HG03097 (cell line): ENCODE results near the gene CTSF.
"Not testable (repeated sequence)": the region's sequence is repeated elsewhere in the genome, so short reads cannot be mapped to it uniquely, and the experiment has no call there.

ENCODE experiments used
- ATAC-seq: cut with Tn5 transposase; IDR thresholded peaks from one replicate; pipeline ENCODE4 v1.9.1; 2021; ENCODE audit not compliant: unreplicated experiment, low FRiP score

Gene CTSF

DNA sequence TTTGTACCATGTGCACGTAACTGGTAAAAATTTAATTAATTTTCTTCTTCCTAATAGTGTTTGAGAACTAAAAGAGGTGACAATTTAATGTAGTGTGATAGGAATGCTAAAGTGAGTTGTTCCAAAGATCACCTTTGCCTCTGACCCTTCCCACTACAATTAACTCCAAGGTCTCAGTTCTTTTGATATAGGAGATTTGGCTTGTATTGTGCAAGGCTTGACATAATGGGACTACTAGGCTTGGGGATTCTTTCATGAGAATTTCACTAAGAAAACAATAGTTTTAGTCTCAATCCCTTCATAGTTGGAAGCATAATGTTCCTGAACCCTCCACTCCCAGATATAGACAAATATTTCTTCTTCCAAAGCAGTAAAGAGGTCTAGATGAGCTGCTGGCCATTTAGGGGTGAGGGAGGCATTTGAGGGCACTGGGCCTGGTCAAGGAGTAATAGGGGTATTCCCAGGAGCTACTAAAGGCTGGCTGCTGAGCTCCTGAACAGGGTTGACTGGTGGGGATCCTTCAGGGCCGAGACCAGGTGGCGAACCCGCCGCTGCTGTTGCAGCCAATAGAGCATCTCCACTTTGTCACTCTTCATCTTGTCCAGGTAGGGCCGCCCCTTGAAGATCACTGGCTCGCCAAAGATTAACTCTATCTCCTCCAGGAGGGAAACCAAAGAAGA is 21.7 kb upstream of the CTSF start:
- no peak for ATAC-seq

- ATAC-seq: not testable (repeated sequence)
Measured at GRCh38 chr11:66589315-66589714, 20.9 kb upstream of the CTSF start.

- ATAC-seq: no peak
Measured at GRCh38 chr11:66586136-66586535, 17.7 kb upstream of the CTSF start.

DNA sequence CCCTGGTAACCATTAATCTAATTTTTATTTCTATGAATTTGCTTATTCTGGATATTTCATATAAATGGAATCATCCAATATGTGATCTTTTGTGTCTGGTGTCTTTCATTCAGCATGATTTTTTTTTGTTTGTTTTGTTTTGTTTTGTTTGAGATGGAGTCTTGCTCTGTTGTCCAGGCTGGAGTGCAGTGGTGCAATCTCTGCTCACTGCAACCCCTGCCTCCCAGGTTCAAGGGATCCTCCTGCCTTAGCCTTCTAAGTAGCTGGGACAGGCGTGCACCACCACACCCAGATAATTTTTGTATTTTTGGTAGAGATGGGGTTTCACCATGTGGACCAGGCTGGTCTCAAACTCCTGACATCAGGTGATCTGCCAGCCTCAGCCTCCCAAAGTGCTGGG is 17.0 kb upstream of the CTSF start:
- ATAC-seq: not testable (repeated sequence)

DNA sequence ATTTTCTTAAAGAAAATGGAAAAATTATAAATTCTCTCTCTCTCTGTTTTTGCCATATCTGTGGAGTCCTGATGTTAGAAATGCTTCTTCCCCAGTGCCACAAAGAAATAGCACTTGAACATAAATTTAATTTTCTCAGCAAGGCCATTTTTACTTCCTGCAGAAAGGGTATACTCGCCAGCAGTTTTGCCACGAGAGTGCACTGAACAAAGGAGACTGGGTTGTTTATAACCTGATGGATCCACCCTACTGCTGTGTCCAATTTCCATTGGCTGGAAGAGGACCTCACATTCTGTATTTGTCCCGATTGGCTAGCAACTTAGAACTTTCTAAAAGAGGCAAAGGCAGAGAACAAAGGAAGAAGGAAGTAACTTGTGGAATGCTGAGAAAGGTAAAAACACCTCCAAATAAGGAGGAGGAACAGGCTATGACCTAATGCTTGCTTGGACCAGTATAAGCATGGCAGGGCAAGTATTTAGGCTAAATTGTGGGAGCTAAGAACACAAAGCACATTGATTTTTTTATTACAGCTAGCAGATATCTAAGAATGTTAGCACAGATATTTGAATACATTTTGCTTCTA is 14.2 kb upstream of the CTSF start:
- ATAC-seq: not testable (repeated sequence)

DNA sequence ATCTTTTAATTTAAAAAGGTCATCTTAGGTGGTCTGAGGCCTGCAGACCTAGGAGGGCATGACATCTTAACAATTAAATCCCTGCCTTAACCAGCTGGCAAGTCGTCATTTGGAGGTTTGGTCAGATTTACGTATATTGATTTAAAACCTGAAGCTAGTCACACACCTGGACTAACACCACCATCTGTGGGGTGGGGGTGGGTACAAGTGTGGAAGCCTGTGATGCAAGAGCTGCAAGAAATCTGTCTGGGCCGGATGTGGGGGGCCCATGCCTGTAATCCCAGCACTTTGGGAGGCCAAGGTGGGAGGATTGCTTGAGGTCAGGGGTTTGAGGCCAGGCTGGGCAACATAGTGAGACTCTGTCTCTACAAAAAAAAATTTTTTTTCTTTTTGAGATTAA is 12.9 kb upstream of the CTSF start:
- ATAC-seq: no peak

GRCh38 chr11:66580803-66581202 is 12.4 kb upstream of the CTSF start:
- no peak for ATAC-seq

DNA sequence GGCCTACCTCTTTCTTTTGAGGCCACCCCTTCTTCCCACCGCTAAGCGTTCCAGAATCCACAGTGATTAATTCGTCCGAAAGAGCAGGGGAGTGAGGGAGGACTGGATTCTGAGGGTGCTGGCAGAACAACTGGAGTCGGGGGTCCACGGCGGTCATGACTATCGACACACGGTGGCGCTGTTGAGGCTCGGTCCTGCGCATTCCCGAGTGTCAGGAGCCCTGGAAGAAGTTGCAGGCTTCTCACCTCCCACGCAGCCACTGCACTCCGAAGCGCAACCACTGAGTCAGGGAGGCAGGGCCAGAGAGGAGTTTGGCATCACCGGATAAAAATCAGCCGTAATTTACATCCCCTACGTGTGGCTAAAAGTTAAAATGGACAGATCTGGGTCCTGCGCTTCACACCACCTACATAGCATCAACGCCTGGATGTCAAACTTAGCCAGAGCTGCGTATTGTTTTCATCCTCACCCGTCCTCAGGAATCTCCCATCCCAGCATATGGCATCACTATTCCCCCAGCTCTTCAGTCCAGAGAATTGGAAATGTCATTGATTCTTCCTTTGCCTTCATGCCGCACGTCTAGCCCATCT is 10.7 kb upstream of the CTSF start:
- no peak for ATAC-seq

GRCh38 chr11:66570850-66571180 is 2.4 kb upstream of the CTSF start:
- ATAC-seq: no peak

- no peak for ATAC-seq
Measured at GRCh38 chr11:66570079-66570849, 1.9 kb upstream of the CTSF start.

GRCh38 chr11:66569076-66569475 is 670 bp upstream of the CTSF start:
- ATAC-seq: no peak

GRCh38 chr11:66567787-66568123 is 651 bp downstream of the CTSF start:
- ATAC-seq: no peak

GRCh38 chr11:66566221-66566620 is 2.2 kb downstream of the CTSF start:
- ATAC-seq: no peak

- ATAC-seq: no peak
Measured at GRCh38 chr11:66564984-66565383, 3.4 kb downstream of the CTSF start.

DNA sequence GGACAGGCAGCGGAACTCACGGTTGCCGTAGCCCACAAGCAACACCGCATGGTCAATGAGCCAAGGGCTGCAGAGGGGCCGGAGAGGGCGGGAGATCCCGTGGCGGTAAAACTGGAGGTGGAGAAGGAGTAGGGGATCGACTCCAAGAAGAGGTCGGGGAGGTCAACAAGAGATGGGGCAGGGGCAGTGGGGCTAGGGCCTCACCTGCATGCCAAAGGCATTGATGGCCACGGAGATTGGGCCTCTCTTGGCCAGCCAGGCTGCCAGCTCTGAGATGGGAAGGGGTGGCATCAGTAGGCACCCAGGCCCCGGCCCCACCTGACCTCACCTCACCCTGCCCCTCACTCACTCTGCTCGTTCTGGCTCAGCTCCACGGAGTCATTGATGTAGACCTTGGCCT is 3.9 kb downstream of the CTSF start:
- no peak for ATAC-seq

DNA sequence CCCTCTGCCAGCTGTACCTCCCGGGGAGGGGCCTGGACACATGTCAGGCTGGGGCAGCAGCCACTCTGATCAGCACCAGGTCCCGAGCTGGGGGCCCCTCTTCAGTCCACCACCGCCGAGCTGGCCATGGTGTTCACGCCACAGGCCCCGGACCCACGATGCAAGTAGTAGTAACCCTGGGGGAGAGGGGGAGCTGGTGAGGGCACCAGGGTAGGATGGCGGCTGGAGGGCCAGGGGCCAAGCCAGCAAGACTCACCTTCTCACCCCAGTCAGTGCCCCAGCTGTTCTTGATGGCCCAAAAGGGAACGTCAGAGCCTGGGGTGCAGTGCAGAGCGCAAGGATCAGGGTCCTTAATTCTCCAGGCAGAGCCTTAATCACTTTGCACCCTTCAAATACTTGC is 4.6 kb downstream of the CTSF start:
- ATAC-seq: no peak

DNA sequence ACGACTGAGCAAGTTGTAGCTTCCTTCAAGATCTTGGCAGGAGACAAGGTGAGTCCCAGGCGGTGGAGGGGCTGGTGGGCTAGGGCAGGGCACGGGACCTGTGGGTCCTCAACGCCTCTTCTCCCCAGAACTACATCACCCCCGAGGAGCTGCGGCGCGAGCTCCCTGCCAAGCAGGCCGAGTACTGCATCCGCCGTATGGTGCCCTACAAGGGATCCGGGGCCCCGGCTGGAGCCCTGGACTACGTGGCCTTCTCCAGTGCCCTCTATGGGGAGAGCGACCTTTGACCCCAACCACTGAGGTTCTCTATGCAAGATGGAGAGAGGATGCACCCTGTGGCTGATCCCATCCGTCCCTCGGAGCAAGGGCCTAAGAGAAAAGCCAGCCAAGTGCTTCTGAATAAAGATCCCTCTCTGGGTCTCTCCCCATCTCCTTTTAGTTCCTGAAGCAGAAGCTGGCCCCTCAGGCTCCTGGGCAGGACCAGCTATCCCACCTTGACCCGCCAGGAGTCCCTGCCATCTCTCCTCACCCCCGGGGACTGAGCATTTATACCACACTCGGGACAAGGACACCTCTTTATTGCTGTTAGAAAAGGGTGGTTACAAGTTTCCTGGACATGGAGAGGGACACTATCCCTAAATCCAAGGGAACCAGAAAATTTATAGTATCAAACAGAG is 5.4 kb downstream of the CTSF start:
- no peak for ATAC-seq

DNA sequence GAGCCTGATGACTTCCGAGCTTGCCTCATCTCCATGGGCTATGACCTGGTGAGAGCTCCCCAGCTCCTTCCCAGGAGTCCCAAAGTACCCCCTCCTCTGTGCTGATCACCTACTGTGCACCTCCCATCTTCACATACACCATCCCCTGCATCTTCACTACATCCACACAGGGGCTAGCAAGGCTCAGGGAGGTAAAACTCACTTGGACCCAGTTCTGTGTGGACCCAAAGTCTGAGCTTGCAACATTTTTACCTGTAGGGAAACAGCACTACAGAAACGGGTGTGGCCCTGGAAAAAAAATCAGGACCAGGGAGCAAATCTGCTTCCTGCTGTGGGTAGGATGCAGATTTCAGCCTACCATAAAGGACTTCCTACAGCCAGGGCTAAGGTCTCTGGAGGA is 6.1 kb downstream of the CTSF start:
- no peak for ATAC-seq

DNA sequence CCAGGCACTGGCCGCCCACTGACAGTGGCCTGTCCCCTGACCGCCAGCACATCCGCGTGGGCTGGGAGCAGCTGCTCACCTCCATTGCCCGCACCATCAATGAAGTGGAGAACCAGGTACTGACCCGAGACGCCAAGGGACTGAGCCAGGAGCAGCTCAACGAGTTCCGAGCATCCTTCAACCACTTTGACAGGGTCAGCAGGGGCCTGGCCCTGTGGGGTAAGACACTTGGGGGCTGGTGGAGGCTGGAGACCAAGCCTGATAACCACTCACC is 6.5 kb downstream of the CTSF start:
- ATAC-seq: no peak

- ATAC-seq: no peak
Measured at GRCh38 chr11:66561178-66561974, 7.0 kb downstream of the CTSF start.
